PC-9 (cell line): ENCODE measurements around the gene LTBP3.

Experiments
- EZH2 ChIP-seq: fragments of 200-600 bp; sonication (generic); IDR thresholded peaks from 2 replicates; pipeline ENCODE4 v1.8.0; 2017; ENCODE audit warnings: antibody characterized with exemption, low read depth
- TF ChIP-seq, protein P1 (sequence below): fragments of 200-600 bp; sonication (generic); conservative IDR thresholded peaks from 2 replicates; pipeline ENCODE4 v1.6.1; 2017; ENCODE audit warnings: mixed run types, antibody characterized with exemption, mild to moderate bottlenecking, moderate library complexity

- TF ChIP-seq, protein P1, sequence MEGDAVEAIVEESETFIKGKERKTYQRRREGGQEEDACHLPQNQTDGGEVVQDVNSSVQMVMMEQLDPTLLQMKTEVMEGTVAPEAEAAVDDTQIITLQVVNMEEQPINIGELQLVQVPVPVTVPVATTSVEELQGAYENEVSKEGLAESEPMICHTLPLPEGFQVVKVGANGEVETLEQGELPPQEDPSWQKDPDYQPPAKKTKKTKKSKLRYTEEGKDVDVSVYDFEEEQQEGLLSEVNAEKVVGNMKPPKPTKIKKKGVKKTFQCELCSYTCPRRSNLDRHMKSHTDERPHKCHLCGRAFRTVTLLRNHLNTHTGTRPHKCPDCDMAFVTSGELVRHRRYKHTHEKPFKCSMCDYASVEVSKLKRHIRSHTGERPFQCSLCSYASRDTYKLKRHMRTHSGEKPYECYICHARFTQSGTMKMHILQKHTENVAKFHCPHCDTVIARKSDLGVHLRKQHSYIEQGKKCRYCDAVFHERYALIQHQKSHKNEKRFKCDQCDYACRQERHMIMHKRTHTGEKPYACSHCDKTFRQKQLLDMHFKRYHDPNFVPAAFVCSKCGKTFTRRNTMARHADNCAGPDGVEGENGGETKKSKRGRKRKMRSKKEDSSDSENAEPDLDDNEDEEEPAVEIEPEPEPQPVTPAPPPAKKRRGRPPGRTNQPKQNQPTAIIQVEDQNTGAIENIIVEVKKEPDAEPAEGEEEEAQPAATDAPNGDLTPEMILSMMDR, result no peak
- no peak for TF ChIP-seq EZH2
Measured at GRCh38 chr11:65502555-65503367, 55.4 kb downstream of the LTBP3 start.
